NB4 (cell line): Measurements from ENCODE around the gene LSAMP.
"Not testable (repeated sequence)": the region's sequence is repeated elsewhere in the genome, so short reads cannot be mapped to it uniquely, and the experiment has no call there.

Source experiments
- DNase-seq: peaks from one replicate; pipeline ENCODE4 v3.0.0; 2010; ENCODE audit warnings: low read depth
- H3K4me3 ChIP-seq: one replicate; pipeline ENCODE4 v1.5.1; 2011; ENCODE audit warnings: mild to moderate bottlenecking, low read depth, low read length, moderate library complexity
- MYC ChIP-seq: IDR thresholded peaks from 2 replicates; pipeline ENCODE4 v1.6.1; 2011; ENCODE audit warnings: low read depth, low read length
- POLR2A ChIP-seq: IDR thresholded peaks from 2 replicates; pipeline ENCODE4 v1.6.1; 2011; ENCODE audit warnings: mild to moderate bottlenecking; ENCODE audit not compliant: insufficient read length; ENCODE audit errors: extremely low read depth
- TF ChIP-seq, protein P1 (sequence below): IDR thresholded peaks from one replicate; pipeline ENCODE4 v1.5.1; 2012; ENCODE audit warnings: low read depth, low read length
- TF ChIP-seq, protein P2 (sequence below): IDR thresholded peaks from 2 replicates; pipeline ENCODE4 v1.6.1; 2011; ENCODE audit warnings: low read depth, low read length

LSAMP gene

DNA sequence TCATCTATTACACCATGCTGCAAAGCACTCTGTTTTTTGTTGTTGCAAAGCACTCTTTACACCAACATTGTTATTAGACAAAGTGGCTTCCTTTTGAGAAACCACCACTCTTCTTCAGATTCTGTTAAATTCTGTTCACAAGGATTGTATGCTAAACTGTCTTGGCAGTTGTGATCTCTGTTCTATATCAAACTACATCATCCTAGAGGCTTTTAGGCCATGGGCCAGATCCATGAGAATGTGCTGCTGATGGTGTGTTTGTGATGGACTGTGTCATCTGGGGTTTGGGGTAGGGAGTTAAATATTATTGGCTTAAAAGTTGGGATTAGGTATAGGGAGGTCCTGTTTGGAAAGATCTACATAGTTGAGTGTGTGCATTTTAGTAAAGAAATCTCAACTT lies 592.2 kb downstream of the LSAMP start:
- no peak overlapping the region for H3K4me3 ChIP-seq
- no peak for DNase-seq
- TF ChIP-seq, protein P1, sequence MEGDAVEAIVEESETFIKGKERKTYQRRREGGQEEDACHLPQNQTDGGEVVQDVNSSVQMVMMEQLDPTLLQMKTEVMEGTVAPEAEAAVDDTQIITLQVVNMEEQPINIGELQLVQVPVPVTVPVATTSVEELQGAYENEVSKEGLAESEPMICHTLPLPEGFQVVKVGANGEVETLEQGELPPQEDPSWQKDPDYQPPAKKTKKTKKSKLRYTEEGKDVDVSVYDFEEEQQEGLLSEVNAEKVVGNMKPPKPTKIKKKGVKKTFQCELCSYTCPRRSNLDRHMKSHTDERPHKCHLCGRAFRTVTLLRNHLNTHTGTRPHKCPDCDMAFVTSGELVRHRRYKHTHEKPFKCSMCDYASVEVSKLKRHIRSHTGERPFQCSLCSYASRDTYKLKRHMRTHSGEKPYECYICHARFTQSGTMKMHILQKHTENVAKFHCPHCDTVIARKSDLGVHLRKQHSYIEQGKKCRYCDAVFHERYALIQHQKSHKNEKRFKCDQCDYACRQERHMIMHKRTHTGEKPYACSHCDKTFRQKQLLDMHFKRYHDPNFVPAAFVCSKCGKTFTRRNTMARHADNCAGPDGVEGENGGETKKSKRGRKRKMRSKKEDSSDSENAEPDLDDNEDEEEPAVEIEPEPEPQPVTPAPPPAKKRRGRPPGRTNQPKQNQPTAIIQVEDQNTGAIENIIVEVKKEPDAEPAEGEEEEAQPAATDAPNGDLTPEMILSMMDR: no peak
- TF ChIP-seq MYC (no peak), POLR2A (no peak)
- TF ChIP-seq, protein P2, sequence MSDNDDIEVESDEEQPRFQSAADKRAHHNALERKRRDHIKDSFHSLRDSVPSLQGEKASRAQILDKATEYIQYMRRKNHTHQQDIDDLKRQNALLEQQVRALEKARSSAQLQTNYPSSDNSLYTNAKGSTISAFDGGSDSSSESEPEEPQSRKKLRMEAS: no peak

DNA sequence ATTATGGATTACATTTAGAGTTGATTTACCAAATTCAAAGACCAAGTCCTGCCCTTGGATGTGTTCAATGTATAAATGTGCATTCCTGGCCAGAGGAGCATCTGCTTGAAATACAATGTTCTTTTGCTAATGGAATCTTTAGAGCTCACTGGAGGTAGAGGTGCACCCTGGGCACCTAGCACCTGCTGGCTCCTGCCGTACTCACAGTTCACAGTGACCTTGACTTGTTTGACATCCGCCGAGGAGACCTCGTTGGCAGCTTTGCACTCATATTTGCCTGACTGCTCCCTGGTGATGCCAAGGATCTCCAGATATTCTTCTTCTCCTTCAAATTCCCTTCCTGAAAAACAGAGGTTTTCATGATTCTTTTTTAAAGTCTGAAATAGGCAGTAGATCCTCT lies 593.0 kb downstream of the LSAMP start:
- no peak overlapping the region for H3K4me3 ChIP-seq
- TF ChIP-seq, protein P2: no peak
- TF ChIP-seq, protein P1: no peak
- TF ChIP-seq POLR2A (no peak), MYC (no peak)
- DNase-seq: no peak

DNA sequence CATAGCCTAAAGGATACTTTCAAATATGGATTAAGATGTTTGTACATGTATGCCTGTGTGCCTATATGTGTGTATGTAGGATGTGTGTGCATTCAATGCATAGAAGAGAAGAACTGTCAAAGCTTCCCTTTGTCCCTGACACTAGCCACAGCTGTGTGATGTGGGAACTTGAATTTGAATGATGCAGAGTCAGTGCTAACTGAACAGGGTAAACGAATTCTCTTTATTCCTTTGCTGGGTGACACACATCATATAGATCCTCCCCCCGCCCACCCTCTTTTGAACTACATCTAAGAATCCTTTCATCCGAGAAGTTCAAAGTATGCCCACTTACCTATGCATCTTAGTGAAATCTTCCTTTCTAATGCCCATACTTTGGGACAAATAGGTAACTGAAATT lies 593.7 kb downstream of the LSAMP start:
- TF ChIP-seq, protein P2: no peak
- TF ChIP-seq POLR2A (no peak), MYC (no peak)
- TF ChIP-seq, protein P1: no peak
- no peak overlapping the region for H3K4me3 ChIP-seq
- DNase-seq: no peak

DNA sequence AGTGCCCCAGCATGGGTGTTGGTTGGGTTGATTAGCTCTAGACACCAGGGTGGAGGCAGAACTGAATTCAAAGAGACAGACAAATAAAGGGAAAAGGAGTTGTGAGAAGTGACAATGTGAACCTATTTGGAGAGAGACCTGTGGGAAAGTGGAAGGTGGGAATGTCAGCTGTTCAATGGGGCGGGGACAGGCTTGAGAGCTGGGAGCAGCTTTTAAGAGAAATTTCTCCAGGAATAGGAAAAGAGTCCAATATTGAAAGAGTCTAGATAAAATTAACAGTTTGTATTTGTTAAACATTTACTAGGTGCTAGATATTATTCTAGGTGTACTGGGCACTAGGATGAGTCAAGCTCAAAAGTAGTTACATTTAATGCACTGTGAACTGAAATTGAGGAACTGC lies 596.6 kb downstream of the LSAMP start:
- no peak for DNase-seq
- TF ChIP-seq POLR2A (no peak), MYC (no peak)
- TF ChIP-seq, protein P2: no peak
- TF ChIP-seq, protein P1: no peak
- no peak overlapping the region for H3K4me3 ChIP-seq

DNA sequence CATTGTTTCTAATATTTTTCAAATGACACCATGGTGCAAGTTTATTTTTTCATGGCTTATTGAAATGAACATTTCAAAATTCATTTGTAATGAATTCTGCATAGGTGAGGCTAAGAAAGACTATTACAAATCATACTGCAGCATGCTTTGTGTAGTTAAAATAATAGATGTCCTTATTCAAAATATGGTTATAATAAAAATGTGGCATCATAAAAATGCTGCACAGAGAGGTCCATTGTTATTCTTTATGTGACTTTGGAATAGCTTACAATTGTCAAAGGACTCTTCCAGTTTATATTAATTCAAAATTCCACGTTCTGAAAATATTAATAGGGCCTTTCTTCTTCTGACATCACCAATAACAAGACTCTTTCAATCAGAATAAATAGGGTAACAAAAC lies 599.3 kb downstream of the LSAMP start:
- DNase-seq: no peak
- no peak overlapping the region for H3K4me3 ChIP-seq
- TF ChIP-seq, protein P1: no peak
- TF ChIP-seq POLR2A (no peak), MYC (no peak)
- TF ChIP-seq, protein P2: no peak

DNA sequence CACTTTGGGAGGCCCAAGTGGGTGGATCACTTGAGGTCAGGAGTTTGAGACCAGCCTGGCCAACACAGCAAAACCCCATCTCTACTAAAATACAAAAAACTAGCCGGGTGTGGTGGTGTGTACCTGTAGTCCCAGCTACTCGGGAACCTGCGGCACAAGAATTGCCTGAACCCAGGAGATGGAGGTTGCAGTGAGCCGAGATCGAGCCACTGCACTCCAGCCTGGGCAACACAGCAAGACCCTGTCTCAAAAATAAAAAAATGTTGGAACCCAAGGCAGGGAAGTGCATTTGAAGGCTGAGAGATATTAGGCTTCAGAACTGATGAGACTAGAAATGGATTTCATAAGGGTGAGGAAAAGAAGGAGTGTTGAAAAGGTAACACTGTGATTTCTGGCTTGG lies 600.6 kb downstream of the LSAMP start:
- DNase-seq, H3K4me3 ChIP-seq: not testable (repeated sequence)
